ENCODE results near the gene ADNP2.

ADNP2 gene, protein sequence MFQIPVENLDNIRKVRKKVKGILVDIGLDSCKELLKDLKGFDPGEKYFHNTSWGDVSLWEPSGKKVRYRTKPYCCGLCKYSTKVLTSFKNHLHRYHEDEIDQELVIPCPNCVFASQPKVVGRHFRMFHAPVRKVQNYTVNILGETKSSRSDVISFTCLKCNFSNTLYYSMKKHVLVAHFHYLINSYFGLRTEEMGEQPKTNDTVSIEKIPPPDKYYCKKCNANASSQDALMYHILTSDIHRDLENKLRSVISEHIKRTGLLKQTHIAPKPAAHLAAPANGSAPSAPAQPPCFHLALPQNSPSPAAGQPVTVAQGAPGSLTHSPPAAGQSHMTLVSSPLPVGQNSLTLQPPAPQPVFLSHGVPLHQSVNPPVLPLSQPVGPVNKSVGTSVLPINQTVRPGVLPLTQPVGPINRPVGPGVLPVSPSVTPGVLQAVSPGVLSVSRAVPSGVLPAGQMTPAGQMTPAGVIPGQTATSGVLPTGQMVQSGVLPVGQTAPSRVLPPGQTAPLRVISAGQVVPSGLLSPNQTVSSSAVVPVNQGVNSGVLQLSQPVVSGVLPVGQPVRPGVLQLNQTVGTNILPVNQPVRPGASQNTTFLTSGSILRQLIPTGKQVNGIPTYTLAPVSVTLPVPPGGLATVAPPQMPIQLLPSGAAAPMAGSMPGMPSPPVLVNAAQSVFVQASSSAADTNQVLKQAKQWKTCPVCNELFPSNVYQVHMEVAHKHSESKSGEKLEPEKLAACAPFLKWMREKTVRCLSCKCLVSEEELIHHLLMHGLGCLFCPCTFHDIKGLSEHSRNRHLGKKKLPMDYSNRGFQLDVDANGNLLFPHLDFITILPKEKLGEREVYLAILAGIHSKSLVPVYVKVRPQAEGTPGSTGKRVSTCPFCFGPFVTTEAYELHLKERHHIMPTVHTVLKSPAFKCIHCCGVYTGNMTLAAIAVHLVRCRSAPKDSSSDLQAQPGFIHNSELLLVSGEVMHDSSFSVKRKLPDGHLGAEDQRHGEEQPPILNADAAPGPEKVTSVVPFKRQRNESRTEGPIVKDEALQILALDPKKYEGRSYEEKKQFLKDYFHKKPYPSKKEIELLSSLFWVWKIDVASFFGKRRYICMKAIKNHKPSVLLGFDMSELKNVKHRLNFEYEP
- total RNA-seq, result 23.8 to 46.3 (median 36.6) reads per million in 18 experiments

GRCh38 chr18:80108739-80109675 is at the start of gene ADNP2:
ADNP2 (plus strand) TSS chr18:80109262; CDS start chr18:80117543, 8,281 bp downstream.
- peak; percentile 91 to 94 for DNase-seq

GRCh38 chr18:80059945-80060344 is 49.1 kb upstream of the ADNP2 start:
- no peak for DNase-seq

- DNase-seq, result no peak
Measured at GRCh38 chr18:80065705-80066104, 43.4 kb upstream of the ADNP2 start.

DNA sequence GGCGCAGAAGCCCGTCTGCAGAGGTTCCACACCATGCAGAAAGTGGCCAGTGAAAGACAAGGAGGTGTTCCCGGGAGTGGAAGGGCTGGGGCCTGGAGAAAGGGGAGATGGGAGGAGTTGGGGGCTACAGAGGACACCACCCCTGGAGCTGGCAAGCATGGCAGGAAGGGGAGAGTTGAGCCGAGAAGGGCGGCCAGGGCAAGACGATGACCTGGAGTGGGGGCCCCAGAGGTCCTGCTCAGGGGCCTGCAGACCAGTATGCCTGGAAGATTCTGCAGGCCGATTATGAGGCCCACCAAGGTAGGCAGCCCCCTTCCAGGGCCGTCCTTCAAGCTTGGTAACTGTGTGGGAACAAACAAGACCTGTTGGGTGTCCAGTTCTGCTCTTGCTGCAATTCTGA is 41.7 kb upstream of the ADNP2 start:
- no peak for DNase-seq

DNA sequence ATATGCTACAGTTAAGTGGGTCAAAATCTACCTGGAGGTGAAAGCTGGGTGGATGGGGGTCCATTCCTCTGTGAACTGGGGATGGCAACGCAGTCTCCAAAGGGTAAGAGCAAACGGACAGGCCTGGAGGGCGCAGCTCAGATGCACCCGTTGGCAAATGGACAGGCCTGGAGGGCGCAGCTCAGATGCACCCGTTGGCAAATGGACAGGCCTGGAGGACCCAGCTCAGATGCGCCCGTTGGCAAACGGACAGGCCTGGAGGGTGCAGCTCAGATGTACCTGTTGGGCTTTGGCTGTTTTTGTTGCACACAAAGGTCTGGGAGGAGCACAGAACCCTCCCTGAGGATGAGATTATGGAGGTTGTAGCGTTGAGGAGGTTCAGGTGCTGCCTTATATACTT is 41.2 kb upstream of the ADNP2 start:
- no peak for DNase-seq

DNA sequence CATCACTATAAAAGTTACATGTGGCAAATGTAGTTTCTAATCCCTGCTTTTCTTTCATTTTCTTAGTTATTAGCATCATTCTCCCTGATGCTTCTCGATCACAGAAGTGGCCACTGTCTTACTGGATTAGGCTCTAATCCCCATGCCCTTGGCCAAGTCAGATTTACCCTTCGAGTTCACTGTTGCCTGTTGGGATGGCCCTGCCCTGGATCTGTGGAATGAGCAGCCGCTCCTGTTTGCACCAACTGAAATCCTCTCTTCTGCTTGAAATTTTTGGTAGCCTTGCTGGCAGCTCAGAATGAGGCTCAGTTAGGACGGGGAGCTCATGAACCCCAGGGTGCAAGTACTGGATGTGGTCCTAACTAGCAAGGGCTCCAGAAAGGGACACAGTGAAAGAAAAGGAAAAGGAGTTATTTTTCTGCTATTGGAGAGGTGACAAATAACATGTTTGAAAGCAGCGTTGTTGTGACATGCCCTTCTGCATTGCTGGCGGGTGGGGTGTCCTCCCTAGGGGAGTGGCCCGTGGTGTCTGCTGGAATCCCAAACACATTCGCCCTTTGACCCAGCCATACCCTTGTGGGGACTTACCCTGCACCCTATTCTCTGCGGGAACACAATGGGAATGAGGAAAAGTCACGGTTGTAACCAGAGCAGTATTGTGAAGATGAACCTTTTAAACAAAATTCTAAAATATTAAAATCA is 40.3 kb upstream of the ADNP2 start:
- no peak for DNase-seq

GRCh38 chr18:80070825-80071224 is 38.2 kb upstream of the ADNP2 start:
- no peak for DNase-seq

DNA sequence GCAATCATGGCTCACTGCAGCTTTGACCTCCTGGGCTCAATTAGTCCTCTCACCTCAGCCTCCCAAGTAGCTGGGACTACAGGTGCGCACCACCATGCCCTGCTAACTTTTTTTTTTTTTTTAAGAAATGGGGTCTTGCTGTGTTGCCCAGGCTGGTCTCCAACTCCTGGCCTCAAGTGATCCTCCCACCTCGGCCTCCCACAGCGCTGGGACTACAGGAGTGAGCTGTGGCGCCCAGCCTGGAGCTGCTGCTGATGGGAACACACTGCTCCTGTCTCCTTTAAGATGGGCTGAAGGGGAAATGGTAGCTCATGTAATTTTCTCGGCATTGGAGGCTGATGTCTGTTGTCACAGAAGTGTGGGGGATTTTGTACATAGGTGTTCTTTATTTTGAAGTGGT is 34.9 kb upstream of the ADNP2 start:
- no peak for DNase-seq

DNA sequence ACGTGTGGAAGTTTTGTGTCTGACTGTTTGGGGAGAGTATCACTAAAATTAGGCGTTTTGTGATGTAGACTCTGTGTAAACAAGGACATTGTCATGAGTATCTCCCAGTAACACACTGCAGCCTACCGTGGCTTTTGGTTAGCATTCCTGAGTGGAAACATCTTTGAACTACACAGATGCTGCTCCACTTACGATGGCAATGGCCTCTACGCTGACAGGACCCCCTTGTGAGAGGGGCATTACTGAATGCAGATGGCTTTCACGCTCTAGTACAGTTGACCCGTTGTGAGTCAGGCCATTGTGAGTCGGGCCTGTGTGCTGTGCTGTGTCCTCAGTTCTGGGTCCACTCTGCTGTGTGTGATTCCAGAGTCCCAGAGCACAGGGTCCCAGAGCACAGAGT is 34.4 kb upstream of the ADNP2 start:
- DNase-seq, result no peak

DNA sequence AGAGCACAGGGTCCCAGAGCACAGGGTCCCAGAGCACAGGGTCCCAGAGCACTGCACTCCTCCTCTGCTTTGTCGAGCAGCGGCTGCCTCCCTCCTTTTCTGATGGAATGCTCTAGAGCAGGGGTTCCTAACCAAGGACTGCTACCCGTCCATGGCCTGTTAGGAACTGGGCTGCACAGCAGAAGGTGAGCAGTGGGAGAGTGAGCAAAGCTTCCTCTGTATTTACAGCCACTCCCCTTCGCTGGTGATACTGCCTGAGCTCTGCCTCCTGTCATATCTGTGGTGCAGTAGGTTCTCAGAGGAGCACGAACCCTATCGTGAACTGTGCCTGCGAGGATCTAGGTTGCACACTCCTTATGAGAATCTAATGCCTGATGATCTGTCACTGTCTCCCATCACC is 33.1 kb upstream of the ADNP2 start:
- DNase-seq, result no peak

- no peak for DNase-seq
Measured at GRCh38 chr18:80076379-80076778, 32.7 kb upstream of the ADNP2 start.

DNA sequence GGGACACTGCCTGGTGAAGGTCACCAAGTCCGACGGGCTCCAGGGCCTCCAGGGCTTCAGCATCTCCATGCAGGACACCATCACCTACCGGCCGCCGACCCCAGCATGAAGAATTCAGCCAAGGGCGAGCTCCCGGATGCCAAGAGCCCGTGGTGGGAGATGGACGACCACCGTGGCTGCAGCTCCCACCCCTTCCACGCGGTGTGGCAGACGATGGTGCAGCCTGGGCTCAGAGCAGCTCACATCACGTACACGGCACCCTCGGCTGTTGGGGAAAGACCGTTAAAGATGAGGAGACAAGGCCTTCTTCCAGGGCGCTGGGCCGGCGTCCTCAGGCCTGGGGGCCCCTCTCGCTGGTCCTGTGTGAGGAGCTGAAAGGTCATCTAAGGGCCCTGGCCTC is 31.2 kb upstream of the ADNP2 start:
- no peak for DNase-seq

- no peak for DNase-seq
Measured at GRCh38 chr18:80086281-80086680, 22.8 kb upstream of the ADNP2 start.

GRCh38 chr18:80088036-80088435 is 21.0 kb upstream of the ADNP2 start:
- no peak for DNase-seq

DNA sequence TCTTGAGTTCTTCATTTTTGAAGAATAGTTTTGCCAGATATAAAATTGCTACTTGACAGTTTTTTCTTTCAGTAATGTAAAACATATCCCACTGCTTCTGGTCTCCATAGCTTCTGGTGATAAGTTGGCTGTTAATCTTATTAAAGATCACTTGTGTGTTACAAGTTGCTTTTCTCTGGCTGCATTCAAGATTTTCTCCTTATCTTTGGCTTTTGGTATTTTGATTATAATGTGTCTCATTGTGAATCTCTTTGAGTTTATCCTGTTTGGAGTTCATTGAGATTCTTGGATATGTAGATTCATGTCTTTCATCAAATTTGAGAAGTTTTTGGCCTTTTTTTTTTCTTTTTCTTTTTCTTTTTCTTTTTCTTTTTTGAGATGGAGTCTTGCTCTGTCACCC is 20.2 kb upstream of the ADNP2 start:
- no peak for DNase-seq

- DNase-seq, result no peak
Measured at GRCh38 chr18:80095414-80095813, 13.6 kb upstream of the ADNP2 start.

- DNase-seq, result no peak
Measured at GRCh38 chr18:80096032-80096565, 13.0 kb upstream of the ADNP2 start.

DNA sequence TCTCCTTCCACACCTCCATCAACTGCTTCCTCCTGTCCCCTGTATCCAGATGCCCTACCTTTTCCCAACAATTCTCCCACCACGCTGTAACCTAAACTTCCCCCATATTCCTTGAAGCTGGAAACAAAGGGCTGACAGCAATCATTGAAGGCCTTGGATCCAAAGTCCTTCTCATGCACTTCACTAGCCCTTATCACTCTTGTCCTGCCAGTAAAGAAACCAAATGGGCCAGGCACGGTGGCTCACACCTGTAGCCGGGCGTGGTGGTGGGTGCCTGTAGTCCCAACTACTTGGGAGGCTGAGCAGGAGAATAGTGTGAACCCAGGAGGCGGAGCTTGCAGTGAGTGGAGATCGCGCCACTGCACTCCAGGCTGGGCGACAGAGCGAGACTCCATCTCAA is 11.9 kb upstream of the ADNP2 start:
- DNase-seq, result no peak

- DNase-seq, result no peak
Measured at GRCh38 chr18:80103231-80103630, 5.8 kb upstream of the ADNP2 start.

GRCh38 chr18:80104364-80104779 is 4.7 kb upstream of the ADNP2 start:
- no peak for DNase-seq

Data from inflammatory macrophage (primary cell).